ENCODE results near the gene PLOD2. TPM values are rescaled to one million over a fixed set of nuclear protein-coding genes. Genes with fewer than 3 reads are reported as not detected.

The PLOD2 gene
- total RNA-seq, 2 donors from 2014 or later: 3.7 to 6.6 TPM

DNA sequence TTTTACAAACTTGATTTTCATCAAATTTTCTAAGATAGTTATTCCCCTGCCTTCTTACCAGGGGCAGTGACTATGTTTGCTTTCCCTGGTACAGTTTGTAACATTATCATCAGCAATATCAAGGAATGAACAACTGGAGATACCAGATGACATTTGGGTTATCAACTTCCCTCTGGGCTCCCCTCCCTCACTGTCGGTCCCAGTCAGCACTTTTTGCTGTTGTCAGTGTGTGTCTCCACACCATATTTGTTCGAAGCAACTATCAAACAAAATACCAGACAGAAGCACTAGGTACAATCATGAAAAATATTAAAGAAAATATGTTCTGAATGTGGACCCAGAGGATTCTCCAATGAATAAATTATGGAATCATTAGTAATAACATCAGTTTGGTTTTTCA lies 75.3 kb downstream of the PLOD2 start:
- Mint-ChIP-seq H3K36me3 (ENCODE audit: low read depth) (no peaks in the 10 kb centered on the region), H3K4me3 (no peak overlapping the region), H3K27me3 (no peaks in the 10 kb centered on the region), H3K27ac (no peak overlapping the region), H3K4me1 (no peaks in the 10 kb centered on the region), H3K9me3 (no peaks in the 10 kb centered on the region)
- no peak for ATAC-seq (replicated peaks)

DNA sequence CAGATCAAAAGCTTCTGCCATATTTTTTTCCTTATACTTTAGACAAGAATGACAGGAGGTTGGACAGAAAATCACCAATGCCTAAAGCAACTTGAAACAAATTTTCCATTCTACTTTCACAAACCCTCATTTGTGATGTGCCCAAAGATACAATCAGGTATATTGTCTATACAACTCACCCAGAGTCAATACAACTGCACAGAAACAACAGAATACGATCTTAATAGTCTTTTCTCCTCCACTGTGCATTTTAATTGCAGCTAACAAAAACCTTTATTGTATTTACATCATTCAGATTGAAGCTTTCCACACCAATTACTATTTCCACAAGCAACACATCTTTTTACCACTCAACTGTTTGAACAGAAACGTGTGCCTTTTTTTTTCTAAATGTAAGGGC lies 80.4 kb downstream of the PLOD2 start:
- ATAC-seq (replicated peaks): no peak
- H3K27ac Mint-ChIP-seq: no peak overlapping the region
- H3K4me1 Mint-ChIP-seq: no peaks in the 10 kb centered on the region
- no peaks in the 10 kb centered on the region for H3K9me3 Mint-ChIP-seq
- H3K4me3 Mint-ChIP-seq: no peak overlapping the region
- H3K27me3 Mint-ChIP-seq: no peaks in the 10 kb centered on the region
- no peaks in the 10 kb centered on the region for H3K36me3 Mint-ChIP-seq (ENCODE audit: low read depth)

DNA sequence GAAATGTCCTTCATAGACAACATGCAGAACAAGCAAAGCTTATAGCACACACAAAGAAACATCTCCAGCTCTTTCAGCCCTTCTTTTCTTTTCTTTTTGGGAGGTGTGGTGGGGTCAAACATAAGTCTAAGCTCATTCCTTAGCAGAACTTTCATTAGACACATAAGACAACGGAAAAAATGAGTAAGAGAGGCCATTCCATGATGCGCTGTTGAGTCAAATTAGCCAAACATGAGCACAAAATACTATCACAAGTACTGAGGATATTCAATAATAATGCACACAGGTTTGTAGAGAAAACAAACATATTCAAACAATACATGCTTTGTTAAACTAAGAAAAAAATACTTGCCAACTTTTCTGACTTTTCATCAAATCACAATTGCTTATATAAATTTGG lies 83.0 kb downstream of the PLOD2 start:
- no peak overlapping the region for H3K27ac Mint-ChIP-seq
- ATAC-seq (replicated peaks): no peak
- H3K4me3 Mint-ChIP-seq: no peak overlapping the region
- H3K27me3 Mint-ChIP-seq: no peaks in the 10 kb centered on the region
- H3K9me3 Mint-ChIP-seq: no peaks in the 10 kb centered on the region
- H3K4me1 Mint-ChIP-seq: no peaks in the 10 kb centered on the region
- no peaks in the 10 kb centered on the region for H3K36me3 Mint-ChIP-seq (ENCODE audit: low read depth)

DNA sequence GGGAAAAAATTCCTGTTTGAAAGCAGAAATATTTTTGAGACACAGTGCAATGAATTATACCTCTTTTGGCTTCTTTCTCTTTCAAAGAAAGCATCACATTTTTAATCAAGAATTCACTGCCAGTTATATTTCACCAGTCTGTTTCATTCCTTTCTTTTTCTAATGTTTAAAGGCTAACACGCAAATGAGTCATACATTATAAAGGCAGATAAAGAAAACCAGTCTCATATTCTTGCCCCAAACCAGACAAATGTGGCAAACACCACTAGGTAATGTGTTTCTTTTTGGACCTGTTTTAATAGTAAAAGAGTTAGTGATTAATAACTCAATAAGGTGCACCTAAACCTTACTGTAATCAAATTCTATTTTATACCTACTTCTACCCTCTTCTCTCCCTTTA lies 83.8 kb downstream of the PLOD2 start:
- Mint-ChIP-seq H3K4me3 (no peak overlapping the region), H3K27me3 (no peaks in the 10 kb centered on the region), H3K27ac (no peak overlapping the region), H3K9me3 (no peaks in the 10 kb centered on the region), H3K4me1 (no peaks in the 10 kb centered on the region), H3K36me3 (ENCODE audit: low read depth) (no peaks in the 10 kb centered on the region)
- ATAC-seq (replicated peaks): no peak

DNA sequence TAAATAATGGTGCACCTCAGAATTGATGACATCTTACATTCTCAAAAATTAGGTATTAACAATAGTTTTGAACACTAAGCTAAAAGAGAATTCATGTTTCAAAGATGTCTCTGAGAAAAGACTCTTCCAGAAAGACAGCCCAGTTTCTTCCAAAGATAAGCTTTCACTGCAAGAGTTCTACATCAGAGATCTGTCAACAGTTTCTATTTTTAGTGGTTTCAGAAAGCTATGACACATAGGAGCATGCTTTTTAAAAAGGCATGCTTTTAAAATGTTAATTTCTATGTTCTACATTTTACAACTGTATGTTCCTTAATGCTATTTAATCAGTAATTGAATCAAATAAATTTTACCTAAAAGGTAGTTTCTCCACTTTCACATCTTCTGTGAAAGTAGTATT lies 88.2 kb downstream of the PLOD2 start:
- Mint-ChIP-seq H3K27ac (no peak overlapping the region), H3K4me1 (no peaks in the 10 kb centered on the region), H3K27me3 (no peaks in the 10 kb centered on the region), H3K4me3 (no peak overlapping the region), H3K36me3 (ENCODE audit: low read depth) (no peaks in the 10 kb centered on the region), H3K9me3 (no peaks in the 10 kb centered on the region)
- no peak for ATAC-seq (replicated peaks)

DNA sequence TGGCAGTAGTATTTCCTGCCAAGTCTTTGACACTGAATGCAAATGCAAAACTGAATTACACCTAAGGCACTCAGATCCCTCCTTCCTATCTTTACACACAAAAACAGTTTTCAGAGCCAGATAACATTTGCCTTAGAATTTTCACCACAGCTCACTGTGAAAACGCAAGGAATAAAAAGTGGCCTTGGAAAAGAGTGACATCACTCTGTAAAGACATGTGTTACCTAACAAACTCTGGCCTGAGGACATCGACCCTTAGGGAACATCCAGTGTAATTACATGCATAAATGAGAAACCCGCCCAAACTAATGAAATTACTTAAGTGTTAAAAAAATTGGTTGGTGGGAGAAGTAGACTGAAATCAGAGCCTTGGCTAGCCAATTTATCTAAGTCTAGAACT lies 88.9 kb downstream of the PLOD2 start:
- H3K4me1 Mint-ChIP-seq: no peaks in the 10 kb centered on the region
- no peaks in the 10 kb centered on the region for H3K27me3 Mint-ChIP-seq
- H3K4me3 Mint-ChIP-seq: no peak overlapping the region
- H3K9me3 Mint-ChIP-seq: no peaks in the 10 kb centered on the region
- no peak overlapping the region for H3K27ac Mint-ChIP-seq
- no peaks in the 10 kb centered on the region for H3K36me3 Mint-ChIP-seq (ENCODE audit: low read depth)
- ATAC-seq (replicated peaks): no peak

DNA sequence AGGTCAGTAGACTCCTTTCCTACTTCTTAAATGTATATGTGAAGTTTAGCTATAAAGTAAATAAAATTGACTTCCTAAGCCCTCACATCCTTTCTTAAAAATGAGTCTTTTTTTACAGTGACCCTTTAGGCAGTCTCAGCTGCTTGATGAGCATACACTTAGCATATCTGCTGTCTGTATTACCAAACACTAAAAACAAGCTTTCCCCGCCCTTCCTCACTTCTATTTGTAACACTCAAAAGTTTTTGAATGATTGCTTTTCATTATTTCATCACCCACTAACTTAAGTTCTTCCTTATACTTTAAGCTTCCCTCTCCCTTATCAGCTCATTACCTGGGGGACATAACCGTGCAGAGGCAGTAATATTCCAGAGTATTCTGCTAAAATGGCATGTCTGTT lies 89.4 kb downstream of the PLOD2 start:
- H3K27ac Mint-ChIP-seq: no peak overlapping the region
- ATAC-seq (replicated peaks): no peak
- no peaks in the 10 kb centered on the region for H3K36me3 Mint-ChIP-seq (ENCODE audit: low read depth)
- no peak overlapping the region for H3K4me3 Mint-ChIP-seq
- no peaks in the 10 kb centered on the region for H3K4me1 Mint-ChIP-seq
- no peaks in the 10 kb centered on the region for H3K9me3 Mint-ChIP-seq
- H3K27me3 Mint-ChIP-seq: no peaks in the 10 kb centered on the region

DNA sequence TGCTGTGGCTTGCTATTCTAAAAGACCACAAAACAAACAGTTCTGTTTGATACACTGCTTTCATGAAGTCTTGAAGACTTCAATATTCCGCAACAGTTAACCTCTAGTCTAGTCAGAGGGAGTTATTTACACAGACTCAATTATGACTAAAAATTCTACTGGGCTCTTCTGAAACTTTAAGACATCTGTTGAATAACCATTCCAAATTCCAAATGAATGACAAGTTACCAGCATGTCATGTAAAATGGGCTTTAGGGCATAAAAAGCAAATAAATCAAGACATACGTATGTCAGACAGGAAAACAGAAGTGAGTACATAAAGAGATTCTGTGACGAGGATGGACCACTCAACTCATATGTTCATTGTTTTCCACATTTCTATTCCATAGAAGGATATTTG lies 93.9 kb downstream of the PLOD2 start:
- H3K4me3 Mint-ChIP-seq: no peak overlapping the region
- no peaks in the 10 kb centered on the region for H3K9me3 Mint-ChIP-seq
- no peaks in the 10 kb centered on the region for H3K4me1 Mint-ChIP-seq
- H3K27me3 Mint-ChIP-seq: no peaks in the 10 kb centered on the region
- H3K27ac Mint-ChIP-seq: no peak overlapping the region
- no peak for ATAC-seq (replicated peaks)
- H3K36me3 Mint-ChIP-seq (ENCODE audit: low read depth): no peaks in the 10 kb centered on the region

DNA sequence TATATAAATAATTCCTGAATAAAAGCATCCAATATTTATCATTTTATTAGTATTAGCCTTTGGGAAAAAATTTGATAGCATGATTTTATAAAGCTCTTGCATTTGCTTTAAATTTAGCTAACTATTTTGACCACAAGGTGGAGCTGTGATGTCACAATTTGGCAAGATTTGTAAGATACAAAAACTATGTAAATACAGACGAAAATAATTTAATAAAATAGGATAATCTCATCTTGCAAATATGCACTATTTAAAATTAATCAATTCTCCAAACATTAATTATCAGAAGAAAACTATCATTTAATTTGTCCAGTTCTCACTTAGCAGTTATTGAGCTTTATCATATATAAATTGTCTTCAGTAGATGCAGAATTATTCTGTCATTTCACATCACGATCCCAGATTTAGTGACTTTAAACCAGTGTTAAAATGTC lies 95.4 kb downstream of the PLOD2 start:
- H3K4me3 Mint-ChIP-seq: no peak overlapping the region
- H3K27me3 Mint-ChIP-seq: no peaks in the 10 kb centered on the region
- H3K36me3 Mint-ChIP-seq (ENCODE audit: low read depth): no peaks in the 10 kb centered on the region
- no peaks in the 10 kb centered on the region for H3K4me1 Mint-ChIP-seq
- H3K9me3 Mint-ChIP-seq: no peaks in the 10 kb centered on the region
- no peak overlapping the region for H3K27ac Mint-ChIP-seq
- ATAC-seq (replicated peaks): no peak

DNA sequence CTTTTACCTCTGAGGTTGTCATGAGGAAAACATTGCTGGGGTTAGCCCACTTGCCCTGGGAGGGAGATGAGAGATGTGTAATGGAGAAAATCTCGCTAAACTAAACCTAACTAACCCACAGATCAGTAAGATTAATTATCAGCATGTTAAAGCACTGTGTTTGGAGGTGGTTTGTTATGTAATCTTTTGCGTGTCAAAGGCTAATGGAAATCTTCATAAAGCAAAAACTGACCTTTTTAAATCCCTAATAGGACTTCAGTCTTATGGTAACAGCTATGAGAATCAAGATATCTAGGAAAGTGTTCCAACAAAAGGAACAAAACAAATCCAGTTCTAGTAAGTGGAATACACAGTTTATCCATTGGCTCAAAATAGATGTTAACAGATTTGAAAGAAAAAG lies 102.7 kb downstream of the PLOD2 start:
- Mint-ChIP-seq H3K36me3 (ENCODE audit: low read depth) (no peaks in the 10 kb centered on the region), H3K9me3 (no peaks in the 10 kb centered on the region), H3K4me3 (no peak overlapping the region), H3K4me1 (no peaks in the 10 kb centered on the region), H3K27ac (no peak overlapping the region), H3K27me3 (no peaks in the 10 kb centered on the region)
- ATAC-seq (replicated peaks): no peak

DNA sequence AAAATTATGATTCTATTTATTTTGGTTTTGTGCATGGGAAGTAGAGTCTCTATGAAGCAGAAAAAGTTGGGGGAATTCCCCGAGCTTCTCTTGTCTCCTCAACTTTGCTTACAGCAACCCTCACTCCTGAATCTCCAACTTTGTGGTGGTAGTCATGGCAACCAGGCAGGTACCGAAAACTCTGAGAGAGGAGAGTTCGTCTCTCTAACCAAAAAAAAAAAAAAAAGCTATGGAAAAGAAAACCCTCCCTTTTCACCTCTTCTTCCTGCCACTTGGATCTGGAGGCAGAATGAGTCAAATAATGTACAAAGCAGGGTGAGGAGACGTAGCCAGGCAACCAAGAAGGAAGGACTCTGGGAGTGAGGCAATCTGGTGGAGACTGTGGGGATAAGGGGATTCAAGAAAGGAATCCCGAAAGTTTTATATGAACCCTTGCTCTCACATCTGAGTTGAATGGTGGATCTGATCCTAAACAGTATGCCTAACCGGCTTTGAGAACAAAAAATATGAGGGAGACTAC lies 108.1 kb downstream of the PLOD2 start:
- Mint-ChIP-seq H3K4me3 (no peak overlapping the region), H3K27ac (no peak overlapping the region), H3K4me1 (no peaks in the 10 kb centered on the region), H3K9me3 (no peaks in the 10 kb centered on the region), H3K36me3 (ENCODE audit: low read depth) (no peaks in the 10 kb centered on the region), H3K27me3 (no peaks in the 10 kb centered on the region)
- ATAC-seq (replicated peaks): no peak

DNA sequence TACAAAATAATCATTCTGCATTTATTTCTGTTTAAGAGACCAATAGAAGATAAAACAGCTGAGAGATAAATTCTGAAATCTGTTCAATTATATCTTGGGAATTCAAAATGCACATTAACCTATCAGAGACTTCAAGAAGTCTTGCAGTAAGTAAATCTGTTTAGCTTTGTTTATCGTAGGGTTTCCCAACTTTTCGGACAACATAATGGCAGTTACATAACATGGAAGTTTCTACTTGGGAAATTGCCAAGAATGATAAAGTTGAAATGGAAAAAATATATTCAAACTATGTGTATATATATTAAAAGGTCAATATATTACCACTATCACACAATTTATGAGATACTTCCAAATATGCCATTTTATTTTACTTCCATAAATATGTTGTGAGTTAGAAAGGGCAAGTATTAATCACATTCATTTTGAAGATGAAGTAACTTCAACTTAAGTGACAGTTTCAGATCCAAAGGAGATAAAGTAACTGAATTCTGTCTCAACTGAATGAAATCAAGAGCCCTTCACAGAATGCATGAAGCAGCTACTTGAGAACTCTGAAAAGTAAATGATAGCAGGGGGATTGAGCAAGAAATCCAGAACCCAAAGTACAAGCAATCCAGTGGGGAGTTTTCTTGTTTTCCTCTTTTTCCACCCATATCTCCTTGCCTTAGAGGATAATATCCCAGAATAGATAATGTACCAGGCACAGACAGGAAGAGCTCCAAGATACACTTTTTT lies 108.8 kb downstream of the PLOD2 start:
- Mint-ChIP-seq H3K4me1 (no peaks in the 10 kb centered on the region), H3K27ac (no peak overlapping the region), H3K36me3 (ENCODE audit: low read depth) (no peaks in the 10 kb centered on the region), H3K4me3 (no peak overlapping the region), H3K9me3 (no peaks in the 10 kb centered on the region), H3K27me3 (no peaks in the 10 kb centered on the region)
- ATAC-seq (replicated peaks): no peak

DNA sequence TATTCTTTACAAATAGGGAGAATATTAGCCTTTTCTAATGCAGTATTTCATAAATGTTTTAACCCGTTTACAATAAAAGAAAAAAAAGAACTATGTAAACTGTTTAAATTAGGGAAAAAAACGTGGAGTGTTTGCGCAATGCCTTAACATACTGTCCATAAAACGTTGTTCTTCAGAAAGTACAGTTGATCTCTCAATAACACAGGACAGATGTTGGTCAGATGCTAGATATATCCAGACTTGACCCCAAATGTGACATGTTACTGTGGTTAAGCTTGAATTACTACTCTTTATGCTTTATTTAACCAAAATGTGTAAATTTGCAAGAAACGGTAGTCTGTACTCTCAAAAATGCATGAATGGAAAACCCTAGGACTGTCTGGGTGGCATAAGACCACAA lies 110.3 kb downstream of the PLOD2 start:
- H3K4me1 Mint-ChIP-seq: no peaks in the 10 kb centered on the region
- H3K36me3 Mint-ChIP-seq (ENCODE audit: low read depth): no peaks in the 10 kb centered on the region
- H3K9me3 Mint-ChIP-seq: no peaks in the 10 kb centered on the region
- no peak overlapping the region for H3K4me3 Mint-ChIP-seq
- H3K27ac Mint-ChIP-seq: no peak overlapping the region
- no peaks in the 10 kb centered on the region for H3K27me3 Mint-ChIP-seq
- ATAC-seq (replicated peaks): no peak

DNA sequence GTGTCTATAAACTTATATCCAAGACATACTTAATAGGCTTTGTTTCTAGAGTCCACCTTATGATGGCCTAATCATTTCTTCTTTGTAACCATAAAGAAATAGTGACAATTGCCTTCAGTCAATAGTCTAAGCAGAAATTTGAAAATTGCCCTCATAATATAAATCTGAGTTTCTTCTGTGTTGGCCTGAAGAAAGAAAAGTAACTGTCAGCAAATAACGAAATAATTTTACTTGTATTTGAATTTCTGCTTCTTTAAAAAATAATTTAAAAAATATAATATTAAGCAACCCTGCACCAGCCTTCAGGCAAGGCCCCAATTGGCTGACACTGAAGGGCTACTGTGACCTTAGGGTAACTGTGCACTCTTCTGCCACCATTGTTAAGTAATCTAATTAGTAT lies 113.5 kb downstream of the PLOD2 start:
- ATAC-seq (replicated peaks): no peak
- H3K9me3 Mint-ChIP-seq: no peaks in the 10 kb centered on the region
- no peak overlapping the region for H3K4me3 Mint-ChIP-seq
- H3K4me1 Mint-ChIP-seq: no peaks in the 10 kb centered on the region
- H3K36me3 Mint-ChIP-seq (ENCODE audit: low read depth): no peaks in the 10 kb centered on the region
- no peaks in the 10 kb centered on the region for H3K27me3 Mint-ChIP-seq
- no peak overlapping the region for H3K27ac Mint-ChIP-seq

DNA sequence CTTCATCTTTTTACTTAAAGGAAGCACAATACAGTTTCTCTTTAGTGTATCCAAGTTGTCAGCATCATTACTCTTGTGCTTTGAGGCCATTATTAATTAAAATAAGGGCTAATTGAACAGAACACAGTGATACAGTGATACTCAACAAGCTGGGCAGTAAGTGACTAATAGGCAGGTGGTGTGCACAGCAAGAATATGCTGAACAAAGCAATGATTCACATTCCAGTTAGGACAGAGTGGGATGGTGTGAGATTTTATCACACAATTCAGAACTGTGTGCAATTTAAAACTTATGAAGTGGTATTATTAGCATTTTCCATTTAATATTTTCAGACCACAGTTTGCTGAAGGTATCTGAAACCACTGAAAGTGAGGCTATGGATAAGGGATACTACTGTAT lies 116.9 kb downstream of the PLOD2 start:
- H3K36me3 Mint-ChIP-seq (ENCODE audit: low read depth): no peaks in the 10 kb centered on the region
- no peaks in the 10 kb centered on the region for H3K4me1 Mint-ChIP-seq
- H3K4me3 Mint-ChIP-seq: no peak overlapping the region
- H3K9me3 Mint-ChIP-seq: no peaks in the 10 kb centered on the region
- H3K27ac Mint-ChIP-seq: no peak overlapping the region
- no peak for ATAC-seq (replicated peaks)
- H3K27me3 Mint-ChIP-seq: no peaks in the 10 kb centered on the region

DNA sequence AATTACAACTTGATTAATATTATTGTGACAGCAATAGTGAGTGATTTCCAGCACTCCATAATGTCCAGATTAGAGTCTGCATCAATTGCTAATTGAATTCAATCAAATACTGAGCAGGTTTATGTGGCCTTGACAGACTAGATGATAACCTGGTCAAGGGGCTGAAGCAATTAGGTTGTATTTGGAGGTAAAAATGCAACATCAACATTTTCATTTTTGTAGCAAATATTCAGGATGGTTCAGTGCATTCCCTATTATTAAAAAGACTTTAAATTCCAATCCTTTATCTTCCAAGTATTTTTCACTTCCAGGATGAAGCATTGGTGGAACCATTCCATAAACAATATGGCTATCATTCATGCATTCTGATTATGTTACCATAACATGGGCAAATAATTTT lies 120.4 kb downstream of the PLOD2 start:
- ATAC-seq (replicated peaks): no peak
- Mint-ChIP-seq H3K4me3 (no peak overlapping the region), H3K9me3 (no peaks in the 10 kb centered on the region), H3K27me3 (no peaks in the 10 kb centered on the region), H3K4me1 (no peaks in the 10 kb centered on the region), H3K27ac (no peak overlapping the region), H3K36me3 (ENCODE audit: low read depth) (no peaks in the 10 kb centered on the region)

All from activated T-helper 17 cell treated with anti-CD3 and anti-CD28 coated beads, Interleukin-2, amount 50 U/mL, for 72 hours (primary cell).